ENCODE measurements around the gene CD6.

Gene CD6

GRCh38 chr11:60945295-60945667 lies 26.2 kb upstream of the CD6 start:
- no peak for TF ChIP-seq CTCF (IDR thresholded peaks at IDR 0.05; ENCODE audit: low read depth, low read length)
- no peak for DNase-seq (ENCODE audit: low read depth in 2 of 2)
- no peak overlapping the region for H3K4me3 ChIP-seq (replicated peaks in 1 of 2; ENCODE audit: low read depth in 2 of 2, low read length in 2 of 2)

- H3K4me3 ChIP-seq (replicated peaks in 1 of 2; ENCODE audit: low read depth in 2 of 2, low read length in 2 of 2), result no peak overlapping the region
- TF ChIP-seq CTCF (IDR thresholded peaks at IDR 0.05; ENCODE audit: low read depth, low read length), result no peak
- DNase-seq (ENCODE audit: low read depth in 2 of 2), result no peak
Measured at GRCh38 chr11:60946601-60947264, 24.7 kb upstream of the CD6 start.

GRCh38 chr11:60947700-60948099 lies 23.8 kb upstream of the CD6 start:
- no peak for TF ChIP-seq CTCF (IDR thresholded peaks at IDR 0.05; ENCODE audit: low read depth, low read length)
- DNase-seq (ENCODE audit: low read depth in 2 of 2), result no peak
- H3K4me3 ChIP-seq (replicated peaks in 1 of 2; ENCODE audit: low read depth in 2 of 2, low read length in 2 of 2), result no peak overlapping the region

GRCh38 chr11:60948250-60948649 lies 23.2 kb upstream of the CD6 start:
- no peak overlapping the region for H3K4me3 ChIP-seq (replicated peaks in 1 of 2; ENCODE audit: low read depth in 2 of 2, low read length in 2 of 2)
- TF ChIP-seq CTCF (IDR thresholded peaks at IDR 0.05; ENCODE audit: low read depth, low read length), result no peak
- no peak for DNase-seq (ENCODE audit: low read depth in 2 of 2)

GRCh38 chr11:60950024-60950423 lies 21.5 kb upstream of the CD6 start:
- no peak for DNase-seq (ENCODE audit: low read depth in 2 of 2)
- no peak overlapping the region for H3K4me3 ChIP-seq (replicated peaks in 1 of 2; ENCODE audit: low read depth in 2 of 2, low read length in 2 of 2)
- TF ChIP-seq CTCF (IDR thresholded peaks at IDR 0.05; ENCODE audit: low read depth, low read length), result no peak

GRCh38 chr11:60950933-60951605 lies 20.4 kb upstream of the CD6 start:
- DNase-seq (ENCODE audit: low read depth in 2 of 2), result no peak
- no peak for TF ChIP-seq CTCF (IDR thresholded peaks at IDR 0.05; ENCODE audit: low read depth, low read length)
- H3K4me3 ChIP-seq (replicated peaks in 1 of 2; ENCODE audit: low read depth in 2 of 2, low read length in 2 of 2), result peak overlapping the region; percentile 10 to 39

- DNase-seq (ENCODE audit: low read depth in 2 of 2), result no peak
- no peak for TF ChIP-seq CTCF (IDR thresholded peaks at IDR 0.05; ENCODE audit: low read depth, low read length)
- peak overlapping the region; percentile 39 to 43 for H3K4me3 ChIP-seq (replicated peaks in 1 of 2; ENCODE audit: low read depth in 2 of 2, low read length in 2 of 2)
Measured at GRCh38 chr11:60951606-60951903, 19.9 kb upstream of the CD6 start.
